Heart right ventricle (tissue), 16 donors: ENCODE data around the gene VIL1. TPM values are rescaled to one million over a fixed set of nuclear protein-coding genes. Genes with fewer than 3 reads are reported as not detected.
A peak's percentile ranks its signal among the peaks of the same experiment; 100 is the strongest.

Experiments
- ATAC-seq, 8 donors: fragments of 200-7000 bp; cut with Tn5 transposase; one replicate each; pipeline ENCODE4 v1.9.1; 2020; ENCODE audit warnings: mild to moderate bottlenecking in 8 of 8, moderate library complexity in 8 of 8, moderate number of reproducible peaks in 1 of 8
- DNase-seq, 2 donors: peaks; one replicate each; pipeline ENCODE4 v3.0.0-alpha.2; 2020
- H3K27ac ChIP-seq, 10 donors: fragments of 200-600 bp; sonication (generic) in 2 of 10; one replicate each; pipeline versions ENCODE4 v1.5.0 to v1.8.0; 2020 to 2022; ENCODE audit warnings: mild to moderate bottlenecking in 3 of 10
- H3K27me3 ChIP-seq, 7 donors: fragments of 200-600 bp; one replicate each; pipeline ENCODE4 v1.8.0; 2021 to 2022; ENCODE audit warnings: mild to moderate bottlenecking in 2 of 7
- H3K36me3 ChIP-seq, 9 donors: fragments of 200-600 bp; sonication (generic) in 1 of 9; one replicate each; pipeline versions ENCODE4 v1.5.0 to v1.8.0; 2020 to 2022; ENCODE audit warnings: mild to moderate bottlenecking in 2 of 9
- H3K4me1 ChIP-seq, 9 donors: fragments of 200-600 bp; sonication (generic) in 1 of 9; one replicate each; pipeline versions ENCODE4 v1.5.0 to v1.8.0; 2020 to 2022; ENCODE audit warnings: mild to moderate bottlenecking in 4 of 9
- H3K4me3 ChIP-seq, 10 donors: fragments of 200-600 bp; sonication (generic) in 2 of 10; one replicate each; pipeline versions ENCODE4 v1.5.0 to v1.8.0; 2020 to 2022; ENCODE audit warnings: mild to moderate bottlenecking in 7 of 10, moderate library complexity in 2 of 10
- H3K9me3 ChIP-seq, 11 donors: fragments of 200-600 bp in 10 of 11; sonication (generic) in 2 of 11; one replicate each; pipeline versions ENCODE4 v1.5.0 to v1.8.0; 2013 to 2022; ENCODE audit warnings: mild to moderate bottlenecking in 2 of 11, control low read depth in 1 of 11, moderate library complexity in 1 of 11
- WGBS, 2 donors: extraction: QIAGEN DNeasy Blood & Tissue Kit; methylation state at CpG; one replicate each; pipeline ENCODE4 v1.1.7; 2013; ENCODE audit warnings: inconsistent platforms in 1 of 2; 5-methylcytosine and 5-hydroxymethylcytosine counted together
- intact Hi-C, 10 donors: fragments of 100-400 bp; cut with DNase I; formaldehyde crosslinking; loops; one replicate each; pipeline versions ENCODE4 v1.11.1 to v1.14.2; 2022
- polyA plus RNA-seq, 2 donors: library from polyadenylated mRNA; stranded (reverse); fragments of 200-250 nt; gene quantifications; one replicate each; pipeline ENCODE4 v1.2.3, GENCODE V29; 2013
- total RNA-seq, 10 donors: library from RNA; stranded (reverse); fragmentation: NEBNext Ultra II Directional in 3 of 10; extraction: Animal tissue kit (Norgen Biotek cat#: 25700) in 3 of 10; gene quantifications; one replicate each; pipeline versions ENCODE4 v1.2.1 to v1.2.4, GENCODE V29; 2021 to 2023
- TF ChIP-seq, protein P1 (sequence below), 9 donors: fragments of 200-600 bp; sonication (generic) in 2 of 9; IDR thresholded peaks; one replicate each; pipeline versions ENCODE4 v1.5.0 to v1.8.0; 2021 to 2022; ENCODE audit warnings: antibody characterized with exemption in 9 of 9, mild to moderate bottlenecking in 5 of 9, moderate library complexity in 1 of 9
- donor health status: Arrhythmogenic right ventricular cardiomyopathy.
- donor health status: ischemic (EF 13 %, LVEDD 7.1; RV severe dilation, severe dysfunction).
- donor health status: healthy with polysubstance abuse.
- donor health status: DM: no; HTN: yes; CAD: no.
- donor health status: DM: no; HTN: no; CAD: no.
- donor health status: ischemic (EF 25% LVEDD 6.9; RV normal size, moderate dysfunction).
- donor health status: ischemic (EF 25% LVEDD 5.7; RV mildly dilated, moderate dysfunction).
- donor health status: healthy.
- donor health status: DM: yes; HTN: yes; CAD: no.
- donor health status: Ischemic cardiomyopathy.
- donor health status: ischemic (EF 35%, LVEDD 5.7; RV mildly dilated, moderate dysfunction).
- donor health status: nonischemic (EF 11% LVEDD 7.7; RV severe dilation, severe dysfunction).
- donor health status: DM: yes; HTN: yes; CAD: no.
- donor health status: PGD.
- donor health status: ischemic (EF 29% LVEDD 5.4; RV normal size, mild dysfunction).
- donor health status: nonischemic (EF 23%, LVEDD 6.1; RV moderate dilation, normal function).

The VIL1 gene
- total and polyA plus RNA-seq, 12 donors = 0.06 TPM; not detected in 11

DNA sequence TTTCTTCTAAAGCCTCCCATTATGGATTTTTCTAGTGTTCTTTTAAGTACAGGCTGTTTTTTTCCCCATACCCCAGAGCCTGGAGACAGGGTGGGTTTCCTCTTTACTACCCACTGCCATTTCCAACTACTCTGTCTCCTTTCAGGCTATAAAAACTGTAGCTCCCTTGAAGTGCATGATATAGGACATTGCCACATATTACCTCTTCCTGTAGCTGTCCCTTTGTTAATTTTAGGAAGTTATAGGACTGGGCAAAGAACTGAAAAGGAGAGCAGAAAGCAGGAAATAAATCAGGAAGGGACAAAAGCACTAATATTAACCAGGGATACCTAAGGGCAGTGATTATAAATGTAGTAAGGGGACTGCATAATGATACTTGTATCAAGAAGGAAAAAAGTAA, 54.1 kb downstream of the VIL1 start:
- intact Hi-C loops = no loop called here
- peak overlapping the region in 1 of 10 donors; percentile 55 for H3K27ac ChIP-seq
- H3K36me3 ChIP-seq = peaks cover 0 to 96% (median 16%) of the 10 kb centered on the region in 9 donors
- H3K9me3 ChIP-seq = no peaks in the 10 kb centered on the region
- H3K4me1 ChIP-seq = peaks cover 0 to 26% (median 0%) of the 10 kb centered on the region in 9 donors
- ATAC-seq (peak in 1 of 8 donors; percentile 47), DNase-seq (no peak)
- TF ChIP-seq, protein P1, sequence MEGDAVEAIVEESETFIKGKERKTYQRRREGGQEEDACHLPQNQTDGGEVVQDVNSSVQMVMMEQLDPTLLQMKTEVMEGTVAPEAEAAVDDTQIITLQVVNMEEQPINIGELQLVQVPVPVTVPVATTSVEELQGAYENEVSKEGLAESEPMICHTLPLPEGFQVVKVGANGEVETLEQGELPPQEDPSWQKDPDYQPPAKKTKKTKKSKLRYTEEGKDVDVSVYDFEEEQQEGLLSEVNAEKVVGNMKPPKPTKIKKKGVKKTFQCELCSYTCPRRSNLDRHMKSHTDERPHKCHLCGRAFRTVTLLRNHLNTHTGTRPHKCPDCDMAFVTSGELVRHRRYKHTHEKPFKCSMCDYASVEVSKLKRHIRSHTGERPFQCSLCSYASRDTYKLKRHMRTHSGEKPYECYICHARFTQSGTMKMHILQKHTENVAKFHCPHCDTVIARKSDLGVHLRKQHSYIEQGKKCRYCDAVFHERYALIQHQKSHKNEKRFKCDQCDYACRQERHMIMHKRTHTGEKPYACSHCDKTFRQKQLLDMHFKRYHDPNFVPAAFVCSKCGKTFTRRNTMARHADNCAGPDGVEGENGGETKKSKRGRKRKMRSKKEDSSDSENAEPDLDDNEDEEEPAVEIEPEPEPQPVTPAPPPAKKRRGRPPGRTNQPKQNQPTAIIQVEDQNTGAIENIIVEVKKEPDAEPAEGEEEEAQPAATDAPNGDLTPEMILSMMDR (IDR thresholded peaks at IDR 0.05) = no peak
- no peaks in the 10 kb centered on the region for H3K27me3 ChIP-seq
- H3K4me3 ChIP-seq = no peak overlapping the region

DNA sequence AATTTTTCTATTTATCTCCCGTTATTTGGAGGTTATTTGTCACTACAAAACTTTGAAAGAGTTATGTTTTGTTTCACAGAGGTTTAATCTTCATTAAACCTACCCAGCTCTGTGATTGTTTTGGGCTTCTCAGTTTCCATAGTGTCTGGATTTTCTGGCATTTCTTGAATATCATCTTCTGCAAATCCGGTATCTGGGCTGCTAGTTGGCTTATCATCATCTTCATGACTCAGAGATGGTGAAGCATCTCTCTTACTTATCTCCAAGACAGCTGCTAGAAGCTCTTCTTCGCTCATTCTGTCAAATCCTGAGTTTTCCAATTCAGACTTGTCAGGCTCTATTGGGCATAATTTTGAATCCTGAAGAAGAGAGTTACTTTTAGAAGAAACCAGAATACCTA, 55.6 kb downstream of the VIL1 start:
- DNase-seq (no peak), ATAC-seq (no peak)
- no peaks in the 10 kb centered on the region for H3K27me3 ChIP-seq
- TF ChIP-seq, protein P1 (IDR thresholded peaks at IDR 0.05) = no peak
- H3K9me3 ChIP-seq = no peaks in the 10 kb centered on the region
- intact Hi-C loops = no loop called here
- H3K27ac ChIP-seq = no peak overlapping the region
- H3K4me1 ChIP-seq = peaks cover 0 to 26% (median 0%) of the 10 kb centered on the region in 9 donors
- H3K36me3 ChIP-seq = peaks cover 0 to 96% (median 16%) of the 10 kb centered on the region in 9 donors
- 86 to 88% methylated on average over 3 of the region's 3 CpGs for WGBS, 2 donors
- H3K4me3 ChIP-seq = no peak overlapping the region

DNA sequence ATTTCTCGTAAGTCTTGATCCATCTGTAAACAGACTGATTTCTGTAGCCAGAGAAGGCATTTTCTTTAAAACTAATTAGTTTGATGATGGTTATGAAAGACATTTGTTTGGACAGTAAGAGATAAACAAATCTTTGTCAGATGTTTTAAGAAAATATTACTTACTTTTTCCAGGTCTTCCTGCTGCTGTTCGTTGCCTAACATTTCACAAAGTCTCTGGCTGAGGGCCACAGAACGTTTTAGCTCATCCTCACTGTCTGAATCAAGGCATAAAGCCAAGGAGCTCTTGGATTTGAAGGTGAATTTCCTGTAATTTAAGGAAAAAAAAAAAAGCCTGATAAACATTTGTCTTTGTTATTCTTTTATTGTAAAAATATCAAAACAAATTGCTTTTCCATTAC, 57.8 kb downstream of the VIL1 start:
- 45 to 65% methylated on average over 3 of the region's 3 CpGs for WGBS, 2 donors
- intact Hi-C loops = loop anchor here in 1 of 10 donors (5.0 kb wide), 1 partner anchor 1114 kb away; no protein-coding TSS in a partner anchor
- H3K4me3 ChIP-seq = no peak overlapping the region
- TF ChIP-seq, protein P1 (IDR thresholded peaks at IDR 0.05) = no peak
- no peaks in the 10 kb centered on the region for H3K27me3 ChIP-seq
- peaks cover 0 to 15% (median 0%) of the 10 kb centered on the region in 9 donors for H3K4me1 ChIP-seq
- H3K36me3 ChIP-seq = peaks cover 0 to 98% (median 16%) of the 10 kb centered on the region in 9 donors
- H3K27ac ChIP-seq = no peak overlapping the region
- no peak for ATAC-seq
- no peak for DNase-seq
- H3K9me3 ChIP-seq = no peaks in the 10 kb centered on the region

DNA sequence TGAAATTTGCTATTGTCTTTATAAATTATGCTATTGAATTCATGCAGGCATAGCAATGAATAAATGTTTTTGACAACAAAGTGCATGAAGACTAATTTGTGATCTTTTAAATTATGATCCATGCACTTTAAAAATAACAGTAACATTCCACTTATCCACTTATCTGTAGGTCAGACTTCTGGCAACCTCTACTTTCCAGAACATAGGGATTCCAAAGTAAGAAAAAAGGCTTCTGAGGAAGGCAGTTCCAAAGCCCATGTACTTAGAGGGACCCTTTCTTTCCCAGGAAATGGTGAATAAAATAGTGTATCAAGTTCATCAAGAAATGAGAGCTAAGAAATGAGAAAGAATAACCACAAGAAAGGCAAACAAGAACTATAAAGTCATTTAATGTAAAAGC, 58.3 kb downstream of the VIL1 start:
- Histone ChIP-seq H3K27ac (no peak overlapping the region), H3K36me3 (peaks cover 0 to 98% (median 16%) of the 10 kb centered on the region in 9 donors), H3K4me1 (peaks cover 0 to 12% (median 0%) of the 10 kb centered on the region in 9 donors), H3K9me3 (no peaks in the 10 kb centered on the region), H3K27me3 (no peaks in the 10 kb centered on the region), H3K4me3 (no peak overlapping the region)
- TF ChIP-seq, protein P1 (IDR thresholded peaks at IDR 0.05) = no peak
- DNase-seq (no peak), ATAC-seq (no peak)
- intact Hi-C loops = loop anchor here in 1 of 10 donors (5.0 kb wide), 1 partner anchor 1115 kb away; no protein-coding TSS in a partner anchor
